ENCODE results near the gene PCDHGA10. TPM values are rescaled to one million over a fixed set of nuclear protein-coding genes. Genes with fewer than 3 reads are reported as not detected.
"Not testable (repeated sequence)": the region's sequence is repeated elsewhere in the genome, so short reads cannot be mapped to it uniquely, and the experiment has no call there.

PCDHGA10 gene
- total and polyA plus RNA-seq, 4 donors, result 0.89 to 12.9 (median 3.3) TPM

- 26 to 27% methylated on average over 64 of the region's 64 CpGs for WGBS, 2 donors
- ATAC-seq (ENCODE audit: insufficient read depth, low FRiP score), result no peak
- peaks cover 0 to 7% (median 7%) of the 10 kb centered on the region in 3 donors for H3K27me3 ChIP-seq (ENCODE audit: control insufficient read depth in 3 of 3, insufficient read depth in 3 of 3, low read length in 2 of 3)
These were observed 3.0 kb upstream of the PCDHGA10 start for GRCh38 chr5:141409598-141410306.

GRCh38 chr5:141411575-141411974 lies 1.2 kb upstream of the PCDHGA10 start:
- DNase-seq (no peak), ATAC-seq (ENCODE audit: insufficient read depth, low FRiP score) (no peak)
- TF ChIP-seq CTCF (IDR thresholded peaks at IDR 0.05; ENCODE audit: control extremely low read depth, extremely low read depth), result no peak
- Histone ChIP-seq H3K27ac (ENCODE audit: low read depth in 1 of 2, low read length in 1 of 2) (no peak overlapping the region), H3K4me1 (ENCODE audit: control insufficient read depth in 5 of 5, insufficient read depth in 5 of 5, low read length in 5 of 5) (peaks cover 0 to 2% (median 0%) of the 10 kb centered on the region in 5 donors), H3K4me3 (no peak overlapping the region), H3K9ac (ENCODE audit: insufficient read depth in 1 of 2, low read length in 2 of 2) (no peak overlapping the region), H3K9me3 (ENCODE audit: control insufficient read depth in 4 of 4, insufficient read depth in 3 of 4, low read length in 3 of 4) (peaks cover 0 to 51% (median 31%) of the 10 kb centered on the region in 4 donors), H3K36me3 (ENCODE audit: control insufficient read depth in 4 of 4, insufficient read depth in 4 of 4, low read length in 4 of 4) (peaks cover 0 to 30% (median 0%) of the 10 kb centered on the region in 4 donors), H3K27me3 (ENCODE audit: control insufficient read depth in 3 of 3, insufficient read depth in 3 of 3, low read length in 2 of 3) (peaks cover 0 to 7% (median 7%) of the 10 kb centered on the region in 3 donors)
- WGBS, 2 donors, result 58 to 77% methylated on average over 3 of the region's 3 CpGs

More at GRCh38 chr5:141409598-141410306, 3.0 kb upstream of the PCDHGA10 start:
- no peak for TF ChIP-seq CTCF (IDR thresholded peaks at IDR 0.05; ENCODE audit: control extremely low read depth, extremely low read depth)
- H3K4me3 ChIP-seq, result no peak overlapping the region
- H3K36me3 ChIP-seq (ENCODE audit: control insufficient read depth in 4 of 4, insufficient read depth in 4 of 4, low read length in 4 of 4), result peaks cover 0 to 32% (median 0%) of the 10 kb centered on the region in 4 donors
- H3K4me1 ChIP-seq (ENCODE audit: control insufficient read depth in 5 of 5, insufficient read depth in 5 of 5, low read length in 5 of 5), result peaks cover 0 to 4% (median 0%) of the 10 kb centered on the region in 5 donors
- H3K9me3 ChIP-seq (ENCODE audit: control insufficient read depth in 4 of 4, insufficient read depth in 3 of 4, low read length in 3 of 4), result peaks cover 0 to 56% (median 31%) of the 10 kb centered on the region in 4 donors
- no peak overlapping the region for H3K9ac ChIP-seq (ENCODE audit: insufficient read depth in 1 of 2, low read length in 2 of 2)
- H3K27ac ChIP-seq (ENCODE audit: low read depth in 1 of 2, low read length in 1 of 2), result no peak overlapping the region
- DNase-seq, result no peak

- no peak for TF ChIP-seq CTCF (IDR thresholded peaks at IDR 0.05; ENCODE audit: control extremely low read depth, extremely low read depth)
- ATAC-seq (ENCODE audit: insufficient read depth, low FRiP score) (no peak), DNase-seq (no peak)
- peaks cover 0 to 39% (median 0%) of the 10 kb centered on the region in 4 donors for H3K36me3 ChIP-seq (ENCODE audit: control insufficient read depth in 4 of 4, insufficient read depth in 4 of 4, low read length in 4 of 4)
- no peak overlapping the region for H3K9ac ChIP-seq (ENCODE audit: insufficient read depth in 1 of 2, low read length in 2 of 2)
- WGBS, 2 donors, result 14 to 17% methylated on average over 25 of the region's 25 CpGs
- H3K4me1 ChIP-seq (ENCODE audit: control insufficient read depth in 5 of 5, insufficient read depth in 5 of 5, low read length in 5 of 5), result peaks cover 0 to 2% (median 0%) of the 10 kb centered on the region in 5 donors
- no peak overlapping the region for H3K4me3 ChIP-seq
- no peak overlapping the region for H3K27ac ChIP-seq (ENCODE audit: low read depth in 1 of 2, low read length in 1 of 2)
- H3K27me3 ChIP-seq (ENCODE audit: control insufficient read depth in 3 of 3, insufficient read depth in 3 of 3, low read length in 2 of 3), result peaks cover 0 to 9% (median 7%) of the 10 kb centered on the region in 3 donors
- peaks cover 0 to 54% (median 31%) of the 10 kb centered on the region in 4 donors for H3K9me3 ChIP-seq (ENCODE audit: control insufficient read depth in 4 of 4, insufficient read depth in 3 of 4, low read length in 3 of 4)
These were observed 818 bp downstream of the PCDHGA10 start for GRCh38 chr5:141413540-141414069.

- WGBS, 2 donors, result 25 to 36% methylated on average over 19 to 46 of the region's 46 CpGs
- not testable (repeated sequence) for DNase-seq; H3K27me3 ChIP-seq (ENCODE audit: control insufficient read depth in 3 of 3, insufficient read depth in 3 of 3, low read length in 2 of 3)
These were observed 1.9 kb downstream of the PCDHGA10 start for GRCh38 chr5:141414548-141415274.

GRCh38 chr5:141415275-141415618 lies 2.5 kb downstream of the PCDHGA10 start:
- not testable (repeated sequence) for DNase-seq; H3K27ac ChIP-seq (ENCODE audit: low read depth in 1 of 2, low read length in 1 of 2); H3K9ac ChIP-seq (ENCODE audit: insufficient read depth in 1 of 2, low read length in 2 of 2); ATAC-seq (ENCODE audit: insufficient read depth, low FRiP score); H3K27me3 ChIP-seq (ENCODE audit: control insufficient read depth in 3 of 3, insufficient read depth in 3 of 3, low read length in 2 of 3); H3K4me1 ChIP-seq (ENCODE audit: control insufficient read depth in 5 of 5, insufficient read depth in 5 of 5, low read length in 5 of 5); H3K4me3 ChIP-seq
- H3K36me3 ChIP-seq (ENCODE audit: control insufficient read depth in 4 of 4, insufficient read depth in 4 of 4, low read length in 4 of 4), result peaks cover 0 to 38% (median 0%) of the 10 kb centered on the region in 4 donors
- peaks cover 0 to 54% (median 33%) of the 10 kb centered on the region in 4 donors for H3K9me3 ChIP-seq (ENCODE audit: control insufficient read depth in 4 of 4, insufficient read depth in 3 of 4, low read length in 3 of 4)
- 23% methylated on average over 24 of the region's 24 CpGs for WGBS, 2 donors

More at GRCh38 chr5:141414548-141415274, 1.9 kb downstream of the PCDHGA10 start:
- Histone ChIP-seq H3K36me3 (ENCODE audit: control insufficient read depth in 4 of 4, insufficient read depth in 4 of 4, low read length in 4 of 4) (peaks cover 0 to 40% (median 0%) of the 10 kb centered on the region in 4 donors), H3K9me3 (ENCODE audit: control insufficient read depth in 4 of 4, insufficient read depth in 3 of 4, low read length in 3 of 4) (peaks cover 0 to 57% (median 31%) of the 10 kb centered on the region in 4 donors)
- not testable (repeated sequence) for H3K9ac ChIP-seq (ENCODE audit: insufficient read depth in 1 of 2, low read length in 2 of 2); ATAC-seq (ENCODE audit: insufficient read depth, low FRiP score); H3K27ac ChIP-seq (ENCODE audit: low read depth in 1 of 2, low read length in 1 of 2); H3K4me1 ChIP-seq (ENCODE audit: control insufficient read depth in 5 of 5, insufficient read depth in 5 of 5, low read length in 5 of 5); H3K4me3 ChIP-seq

All from lung (tissue), 12 donors.